ENCODE data around the gene MYZAP. TPM values are rescaled to one million over a fixed set of nuclear protein-coding genes. Genes with fewer than 3 reads are reported as not detected.

MYZAP gene
- total RNA-seq, 1 experiment from 2014 or later, result 5.1 TPM

DNA sequence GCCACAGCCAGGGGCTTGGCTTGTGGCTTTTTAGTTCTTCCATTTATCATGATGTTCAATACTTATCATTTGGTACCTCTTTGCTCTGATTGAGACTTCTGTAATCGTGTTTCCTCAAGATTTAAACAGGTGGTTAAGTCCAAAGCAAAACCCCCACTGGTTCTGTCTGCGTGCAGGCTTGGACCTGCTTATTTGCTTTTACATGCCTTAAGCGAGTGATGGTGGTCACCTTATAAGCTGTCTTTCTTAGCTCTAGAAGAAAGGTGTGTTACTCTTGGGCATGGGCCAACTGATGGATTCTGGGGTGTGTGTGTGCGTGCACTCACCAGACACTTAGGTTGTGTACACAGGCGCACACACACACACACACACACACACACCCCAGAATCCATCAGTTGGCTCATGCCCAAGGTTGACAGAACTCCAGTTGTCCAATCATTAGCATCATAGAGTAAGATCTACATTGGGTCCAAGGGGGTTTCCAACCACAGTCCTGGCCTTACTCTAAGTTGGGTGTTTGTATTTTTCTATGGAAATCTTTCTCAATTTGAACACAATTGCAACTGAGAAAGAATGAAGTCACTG is 1.2 kb downstream of the MYZAP start:
- intact Hi-C loops (cut with micrococcal nuclease; ENCODE audit: unreplicated experiment), result loop anchor here (2.0 kb wide), 1 partner anchor 32 kb away; no protein-coding TSS in a partner anchor
- TF ChIP-seq, protein P1, sequence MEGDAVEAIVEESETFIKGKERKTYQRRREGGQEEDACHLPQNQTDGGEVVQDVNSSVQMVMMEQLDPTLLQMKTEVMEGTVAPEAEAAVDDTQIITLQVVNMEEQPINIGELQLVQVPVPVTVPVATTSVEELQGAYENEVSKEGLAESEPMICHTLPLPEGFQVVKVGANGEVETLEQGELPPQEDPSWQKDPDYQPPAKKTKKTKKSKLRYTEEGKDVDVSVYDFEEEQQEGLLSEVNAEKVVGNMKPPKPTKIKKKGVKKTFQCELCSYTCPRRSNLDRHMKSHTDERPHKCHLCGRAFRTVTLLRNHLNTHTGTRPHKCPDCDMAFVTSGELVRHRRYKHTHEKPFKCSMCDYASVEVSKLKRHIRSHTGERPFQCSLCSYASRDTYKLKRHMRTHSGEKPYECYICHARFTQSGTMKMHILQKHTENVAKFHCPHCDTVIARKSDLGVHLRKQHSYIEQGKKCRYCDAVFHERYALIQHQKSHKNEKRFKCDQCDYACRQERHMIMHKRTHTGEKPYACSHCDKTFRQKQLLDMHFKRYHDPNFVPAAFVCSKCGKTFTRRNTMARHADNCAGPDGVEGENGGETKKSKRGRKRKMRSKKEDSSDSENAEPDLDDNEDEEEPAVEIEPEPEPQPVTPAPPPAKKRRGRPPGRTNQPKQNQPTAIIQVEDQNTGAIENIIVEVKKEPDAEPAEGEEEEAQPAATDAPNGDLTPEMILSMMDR (IDR thresholded peaks at IDR 0.05; ENCODE audit: unreplicated experiment), result no peak
- peak overlapping the region; percentile 84 for H3K4me3 Mint-ChIP-seq (ENCODE audit: low read depth, unreplicated experiment)
- no peaks in the 10 kb centered on the region for H3K27me3 Mint-ChIP-seq (ENCODE audit: unreplicated experiment)
- CTCF ChIA-PET, result interaction anchor here (0.6 to 1.9 kb wide), 3 partner anchors 18 to 81 kb away, joined by 3 to 4 read pairs (median 4); no protein-coding TSS in a partner anchor
- peaks cover 16% of the 10 kb centered on the region for H3K36me3 Mint-ChIP-seq (ENCODE audit: insufficient read depth, unreplicated experiment)
- peaks cover 47% of the 10 kb centered on the region for H3K4me1 Mint-ChIP-seq (ENCODE audit: low read depth, unreplicated experiment)
- DNase-seq, result no peak
- H3K27ac Mint-ChIP-seq (ENCODE audit: unreplicated experiment), result no peak overlapping the region
- no peaks in the 10 kb centered on the region for H3K9me3 Mint-ChIP-seq (ENCODE audit: low read depth, unreplicated experiment)
- BruUV-seq (replicated peaks), result no TSS peak

DNA sequence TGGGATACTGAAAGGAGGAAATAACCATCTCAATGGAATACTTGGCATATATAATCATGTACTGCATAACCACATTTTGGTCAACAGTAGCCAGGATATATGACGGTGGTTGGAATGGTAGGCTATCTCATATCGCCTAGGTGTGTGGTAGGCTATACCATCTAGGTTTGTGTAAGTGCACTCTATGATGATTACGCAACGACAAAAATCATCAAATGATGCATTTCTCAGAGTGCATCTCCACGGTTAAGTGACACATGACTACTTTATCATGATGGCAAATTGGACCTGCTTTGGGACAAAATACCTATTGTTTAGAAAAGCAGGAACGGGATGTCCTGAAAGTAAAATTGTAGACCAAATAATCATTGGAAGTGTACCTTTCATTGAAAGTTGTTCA is 2.8 kb downstream of the MYZAP start:
- no peaks in the 10 kb centered on the region for H3K27me3 Mint-ChIP-seq (ENCODE audit: unreplicated experiment)
- no peak overlapping the region for H3K4me3 Mint-ChIP-seq (ENCODE audit: low read depth, unreplicated experiment)
- peaks cover 16% of the 10 kb centered on the region for H3K36me3 Mint-ChIP-seq (ENCODE audit: insufficient read depth, unreplicated experiment)
- H3K27ac Mint-ChIP-seq (ENCODE audit: unreplicated experiment), result no peak overlapping the region
- CTCF ChIA-PET, result no interaction called here
- no peaks in the 10 kb centered on the region for H3K9me3 Mint-ChIP-seq (ENCODE audit: low read depth, unreplicated experiment)
- H3K4me1 Mint-ChIP-seq (ENCODE audit: low read depth, unreplicated experiment), result peaks cover 47% of the 10 kb centered on the region
- intact Hi-C loops (cut with micrococcal nuclease; ENCODE audit: unreplicated experiment), result no loop called here
- no TSS peak for BruUV-seq (replicated peaks)
- TF ChIP-seq, protein P1 (IDR thresholded peaks at IDR 0.05; ENCODE audit: unreplicated experiment), result no peak
- no peak for DNase-seq

DNA sequence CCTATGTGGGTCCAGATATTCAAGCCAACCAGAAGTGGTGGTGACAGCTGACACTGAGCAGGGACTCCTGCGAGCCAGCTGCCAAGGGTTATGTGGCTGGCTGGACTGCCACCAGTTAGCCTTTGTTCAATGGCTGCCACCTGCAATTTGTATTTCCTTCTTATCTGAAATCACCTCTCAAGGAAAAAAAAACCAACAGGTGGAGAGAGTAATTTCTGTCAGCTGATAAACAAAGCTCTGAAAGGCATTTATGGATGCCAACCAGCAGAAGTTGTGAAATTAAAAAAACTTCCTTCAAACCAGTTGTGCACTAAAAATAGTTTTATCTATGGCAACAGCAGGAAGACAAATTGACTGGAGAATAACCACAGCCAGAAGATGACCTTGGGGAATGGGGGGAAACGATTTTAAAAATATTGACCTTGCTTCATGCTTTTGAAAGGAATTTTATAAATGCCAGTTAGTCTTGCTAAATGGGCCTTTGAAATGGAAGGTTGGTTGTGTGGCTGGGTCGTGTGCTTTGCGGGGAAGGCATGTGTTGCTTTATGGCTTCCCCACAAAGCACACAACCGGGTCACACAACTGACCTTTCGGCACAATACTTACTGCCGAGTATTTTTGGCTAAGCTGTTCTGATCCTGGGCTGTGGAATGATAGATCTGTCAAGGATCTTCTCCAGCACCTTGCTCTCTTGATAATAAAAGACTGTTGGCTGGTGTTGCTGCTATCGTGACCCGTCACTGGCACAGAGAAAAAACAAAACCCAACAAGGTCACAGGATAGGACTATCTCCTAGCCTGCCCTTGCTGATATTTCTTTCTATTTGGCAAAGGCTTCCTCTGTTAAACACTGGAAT is 3.5 kb downstream of the MYZAP start:
- Mint-ChIP-seq H3K27me3 (ENCODE audit: unreplicated experiment) (no peaks in the 10 kb centered on the region), H3K36me3 (ENCODE audit: insufficient read depth, unreplicated experiment) (peaks cover 16% of the 10 kb centered on the region), H3K4me1 (ENCODE audit: low read depth, unreplicated experiment) (peaks cover 40% of the 10 kb centered on the region), H3K4me3 (ENCODE audit: low read depth, unreplicated experiment) (no peak overlapping the region), H3K27ac (ENCODE audit: unreplicated experiment) (no peak overlapping the region), H3K9me3 (ENCODE audit: low read depth, unreplicated experiment) (no peaks in the 10 kb centered on the region)
- TF ChIP-seq, protein P1 (IDR thresholded peaks at IDR 0.05; ENCODE audit: unreplicated experiment), result no peak
- no peak for DNase-seq
- CTCF ChIA-PET, result interaction anchor here (0.6 kb wide), 1 partner anchor 21 kb away, joined by 6 read pairs; no protein-coding TSS in a partner anchor
- BruUV-seq (replicated peaks), result no TSS peak
- intact Hi-C loops (cut with micrococcal nuclease; ENCODE audit: unreplicated experiment), result no loop called here

DNA sequence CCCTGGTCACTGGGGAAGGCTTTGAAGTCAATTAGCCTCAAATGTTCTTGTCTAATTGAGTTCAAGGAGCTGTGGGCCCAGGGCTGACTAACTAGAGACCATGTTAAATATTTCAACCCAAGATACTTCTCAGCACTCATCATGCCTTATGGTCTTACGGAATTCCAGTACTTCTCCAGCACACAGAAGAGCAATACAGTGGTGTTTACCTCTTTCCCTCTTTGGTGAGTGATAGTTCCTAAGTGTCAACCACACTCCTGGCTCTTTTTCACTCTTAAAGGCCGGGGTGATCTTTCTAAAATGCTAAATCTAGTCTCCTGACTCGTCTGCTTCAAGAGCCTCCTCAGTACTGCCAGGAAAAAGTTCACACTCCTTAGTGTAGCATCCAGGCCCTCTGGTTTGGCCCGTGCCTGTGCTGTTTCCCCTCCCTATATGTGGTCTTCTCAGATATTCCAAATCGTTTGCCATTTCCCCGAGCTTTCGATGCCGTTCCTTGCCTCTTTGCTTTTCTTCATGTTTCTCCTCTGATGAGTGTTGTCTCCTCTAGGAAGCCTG is 4.7 kb downstream of the MYZAP start:
- Mint-ChIP-seq H3K9me3 (ENCODE audit: low read depth, unreplicated experiment) (no peaks in the 10 kb centered on the region), H3K4me1 (ENCODE audit: low read depth, unreplicated experiment) (peaks cover 28% of the 10 kb centered on the region), H3K27ac (ENCODE audit: unreplicated experiment) (no peak overlapping the region), H3K27me3 (ENCODE audit: unreplicated experiment) (no peaks in the 10 kb centered on the region), H3K4me3 (ENCODE audit: low read depth, unreplicated experiment) (no peak overlapping the region), H3K36me3 (ENCODE audit: insufficient read depth, unreplicated experiment) (peaks cover 13% of the 10 kb centered on the region)
- TF ChIP-seq, protein P1 (IDR thresholded peaks at IDR 0.05; ENCODE audit: unreplicated experiment), result no peak
- no peak for DNase-seq
- intact Hi-C loops (cut with micrococcal nuclease; ENCODE audit: unreplicated experiment), result no loop called here
- CTCF ChIA-PET, result no interaction called here
- BruUV-seq (replicated peaks), result no TSS peak
